Coronary artery (tissue), 2 donors: ENCODE results near the gene KLHL36.
A peak's percentile ranks its signal among the peaks of the same experiment; 100 is the strongest.

Experiments
- DNase-seq: peaks from one replicate; pipeline ENCODE4 v3.0.0-alpha.2; 2017; ENCODE audit warnings: low spot score
- H3K27ac ChIP-seq, 2 donors: fragments of 200-600 bp; sonication (generic); one replicate each; pipeline ENCODE4 v1.5.1; 2016 to 2019
- H3K4me3 ChIP-seq: fragments of 200-600 bp; sonication (generic); 2 replicates; pipeline ENCODE4 v1.5.1; 2016; ENCODE audit warnings: mild to moderate bottlenecking, moderate library complexity
- CTCF ChIP-seq: fragments of 200-600 bp; sonication (generic); IDR thresholded peaks from one replicate; pipeline ENCODE4 v1.5.1; 2019; ENCODE audit warnings: antibody characterized with exemption

The KLHL36 gene

DNA sequence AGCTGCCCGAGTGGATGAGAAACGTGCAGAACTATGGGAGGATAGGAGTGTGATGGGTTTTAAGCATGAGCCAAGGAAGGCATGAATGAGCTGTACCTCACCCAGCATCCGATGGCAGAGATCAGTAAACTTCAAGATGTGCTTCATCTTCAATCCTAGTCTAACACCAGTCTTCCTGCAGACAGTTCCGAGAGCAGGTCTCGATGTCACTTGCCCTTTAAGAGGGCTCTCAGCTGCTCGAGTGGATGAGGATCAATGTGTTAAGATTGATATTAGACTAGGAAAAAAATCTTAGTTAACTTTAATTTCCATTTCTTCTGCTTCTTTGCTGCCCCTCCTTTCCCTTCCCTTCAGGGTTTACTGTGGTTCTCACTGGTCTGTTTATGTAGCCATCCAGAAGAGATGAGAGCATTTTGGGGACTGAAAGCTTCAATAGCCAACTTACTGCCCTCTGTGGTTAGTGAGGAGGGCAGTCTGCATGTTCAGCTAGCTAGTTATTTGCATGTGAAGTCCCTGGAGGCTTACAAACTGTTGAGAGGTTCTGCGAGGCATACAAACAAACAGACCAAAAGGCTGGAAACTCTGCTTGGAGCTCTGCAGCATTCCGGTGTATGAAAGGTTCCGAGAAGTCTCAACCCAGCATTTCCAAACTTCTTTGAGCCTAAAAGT, 15.3 kb downstream of the KLHL36 start:
- Histone ChIP-seq H3K27ac (no peak overlapping the region), H3K4me3 (no peak overlapping the region)
- no peak for TF ChIP-seq CTCF
- no peak for DNase-seq

GRCh38 chr16:84665359-84665758, 17.0 kb downstream of the KLHL36 start:
- Histone ChIP-seq H3K4me3 (no peak overlapping the region), H3K27ac (no peak overlapping the region)
- TF ChIP-seq CTCF, result no peak
- DNase-seq, result no peak

DNA sequence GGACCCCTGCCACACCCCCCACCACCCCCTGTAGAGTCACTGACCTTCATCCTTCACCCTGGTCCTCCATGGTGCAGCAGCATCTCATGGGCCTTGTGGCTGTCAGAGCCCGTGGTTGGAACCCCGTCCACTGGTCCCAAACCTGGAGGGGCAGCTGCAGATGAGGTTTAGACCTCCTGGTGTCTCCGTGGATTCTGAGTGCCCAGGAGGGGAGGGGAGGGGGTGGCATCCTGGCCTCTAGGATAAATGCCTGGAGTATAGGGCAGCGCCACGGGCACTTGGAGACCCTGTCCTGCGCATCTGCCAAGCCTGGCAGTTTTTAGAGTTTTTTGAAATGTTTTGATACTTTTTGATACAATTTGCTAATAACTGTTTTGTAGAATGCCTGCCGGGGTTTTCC, 17.5 kb downstream of the KLHL36 start:
- no peak overlapping the region for H3K27ac ChIP-seq
- TF ChIP-seq CTCF, result no peak
- no peak overlapping the region for H3K4me3 ChIP-seq
- DNase-seq, result no peak

GRCh38 chr16:84667600-84668309, 19.4 kb downstream of the KLHL36 start:
- no peak for TF ChIP-seq CTCF
- H3K4me3 ChIP-seq, result no peak overlapping the region
- H3K27ac ChIP-seq, result no peak overlapping the region
- no peak for DNase-seq

DNA sequence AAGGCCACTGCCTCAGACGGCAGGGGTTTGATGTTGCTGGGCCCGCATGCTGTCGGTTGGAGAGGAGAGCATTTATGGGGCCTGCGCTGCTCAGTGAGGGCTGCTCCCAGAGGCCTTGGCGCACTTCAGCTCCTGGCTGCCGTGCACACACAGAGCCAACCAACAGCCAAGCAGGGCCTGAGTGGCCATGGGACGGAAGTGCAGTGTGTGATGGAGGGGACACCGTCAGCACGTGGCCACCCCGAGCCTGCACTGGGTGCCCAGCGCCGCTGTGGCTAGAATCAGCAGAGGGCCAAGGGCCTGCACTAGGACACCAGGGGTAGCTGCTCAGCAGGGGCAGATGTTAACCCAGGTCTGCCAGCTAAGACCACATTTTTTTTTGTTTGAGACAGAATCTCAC, 21.8 kb downstream of the KLHL36 start:
- Histone ChIP-seq H3K27ac (no peak overlapping the region), H3K4me3 (no peak overlapping the region)
- no peak for TF ChIP-seq CTCF
- DNase-seq, result no peak

DNA sequence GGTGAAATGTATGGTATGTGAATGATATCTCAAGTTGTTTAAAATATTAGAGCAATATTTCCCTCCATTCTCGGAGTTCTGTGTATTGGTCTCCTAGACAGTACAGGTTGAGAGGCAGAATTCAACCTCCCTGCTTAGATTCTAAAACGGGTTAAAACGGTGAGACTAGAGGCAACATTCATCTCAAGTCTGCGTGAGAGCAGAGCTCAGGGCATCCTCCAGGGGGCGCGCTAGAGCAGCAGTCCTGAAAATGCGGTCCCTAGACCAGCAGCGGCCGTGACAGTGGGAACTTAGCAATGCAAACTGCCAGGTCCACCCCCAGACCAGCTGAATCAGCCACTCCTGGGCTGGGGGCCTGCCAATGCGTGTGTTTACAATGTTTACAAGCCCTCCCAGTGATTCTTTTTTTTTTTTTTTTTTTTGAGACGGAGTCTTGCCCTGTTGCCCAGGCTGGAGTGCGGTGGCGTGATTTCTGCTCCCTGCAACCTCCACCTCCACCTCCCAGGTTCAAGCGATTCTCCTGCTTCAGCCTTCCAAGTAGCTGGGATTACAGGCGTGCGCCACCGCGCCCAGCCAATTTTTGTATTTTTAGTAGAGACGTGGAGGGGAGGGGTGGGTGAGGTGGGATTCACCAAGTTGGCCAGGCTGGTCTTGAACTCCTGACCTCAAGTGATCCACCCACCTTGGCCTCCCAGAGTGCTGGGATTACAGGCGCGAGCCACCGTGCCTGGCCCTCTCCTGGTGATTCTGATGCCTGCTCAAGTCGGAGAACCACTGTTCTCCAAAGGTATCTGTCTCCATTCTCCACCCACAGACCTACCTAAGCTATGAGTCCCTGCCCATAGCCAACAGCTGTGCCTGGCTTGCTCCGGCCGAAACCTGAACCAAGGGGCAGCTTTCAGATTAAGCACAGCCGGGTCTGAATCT, 24.2 kb downstream of the KLHL36 start:
- Histone ChIP-seq H3K4me3 (no peak overlapping the region), H3K27ac (no peak overlapping the region)
- TF ChIP-seq CTCF, result peak; percentile 84
- peak; percentile 81 for DNase-seq
